Measurements from ENCODE around the gene SMPD4. TPM values are rescaled to one million over a fixed set of nuclear protein-coding genes. Genes with fewer than 3 reads are reported as not detected.
"Not testable (repeated sequence)": the region's sequence is repeated elsewhere in the genome, so short reads cannot be mapped to it uniquely, and the experiment has no call there.

The SMPD4 gene
- total and polyA plus RNA-seq, 2 of the 13 experiments (the other 11 are each of a cell fraction or from before 2014, with no cell fraction given), result 63.2 to 70.5 TPM

DNA sequence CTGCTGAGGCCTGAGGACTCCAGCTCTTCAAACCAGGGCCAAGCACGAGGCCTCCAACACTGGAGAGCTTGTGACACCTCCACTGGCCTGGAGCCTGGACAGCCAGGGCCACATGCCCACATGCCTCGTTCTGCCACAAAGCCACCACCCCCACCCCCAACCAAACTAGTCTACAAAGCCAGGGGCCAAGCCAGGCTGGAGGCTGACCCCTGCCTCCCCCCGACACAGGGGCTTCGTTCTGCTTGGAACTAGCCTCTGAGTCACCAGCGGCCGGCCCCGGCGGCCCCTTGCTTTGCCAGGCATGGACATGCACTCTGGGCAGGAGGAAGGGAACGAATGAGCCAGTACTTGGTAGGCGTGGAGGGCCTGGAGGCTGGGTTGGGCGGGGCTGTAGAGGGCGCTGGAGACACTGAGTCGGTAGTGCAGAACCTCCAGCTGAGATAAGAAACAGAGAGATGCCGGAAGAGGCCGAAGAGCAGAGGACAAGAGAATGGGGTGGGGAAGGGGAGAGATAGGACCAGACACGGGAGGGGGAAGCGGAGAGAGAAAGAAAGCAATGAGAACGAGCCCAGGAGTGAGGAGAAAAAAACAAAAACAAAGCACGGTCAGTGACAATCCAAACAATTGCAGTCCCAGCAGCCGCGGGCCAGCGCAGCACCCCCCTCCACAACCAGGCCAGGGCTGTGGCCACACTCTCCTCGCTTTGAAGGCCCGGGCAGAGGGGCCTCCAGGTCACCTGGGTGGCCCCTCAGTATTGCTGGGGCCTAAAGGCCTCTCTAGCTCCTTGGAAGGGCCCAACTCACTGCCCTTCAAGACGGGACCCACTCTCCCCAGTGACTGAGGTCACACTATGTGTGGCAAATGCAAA, 20.3 kb downstream of the SMPD4 start:
- H3K79me2 ChIP-seq (ENCODE audit: insufficient read depth, low read length); H3K4me2 ChIP-seq (ENCODE audit: low read depth, low read length); H4K20me1 ChIP-seq (ENCODE audit: insufficient read depth, low read length); H3K27ac ChIP-seq (ENCODE audit: extremely low read length, insufficient read depth, low read length); H3K9me3 ChIP-seq (ENCODE audit: low read length); intact Hi-C loops (cut with micrococcal nuclease; ENCODE audit: unreplicated experiment); H3K27me3 ChIP-seq (ENCODE audit: control insufficient read depth in 1 of 2, insufficient read depth in 2 of 2, low read length in 2 of 2); in situ Hi-C loops (cut with HindIII; ENCODE audit: extremely low pct_ligation_motif_present, low pct_unique_long_range_greater_than_20kb); BruUV-seq (replicated peaks); DNase-seq (ENCODE audit: low spot score); H3K4me1 ChIP-seq (ENCODE audit: insufficient read depth, low read length); CTCF ChIA-PET (ENCODE audit: low intra/inter-chr PET ratio, low total read pairs); FAIRE-seq; ATAC-seq; H3K4me3 ChIP-seq (replicated peaks in 1 of 3; ENCODE audit: insufficient read depth in 1 of 3, low read depth in 2 of 3, low read length in 3 of 3); H3K9ac ChIP-seq (ENCODE audit: insufficient read depth, low read depth, low read length); H2AFZ ChIP-seq (ENCODE audit: low read length); POLR2A ChIA-PET: not testable (repeated sequence)
- H3K36me3 ChIP-seq (replicated peaks in 1 of 2; ENCODE audit: control insufficient read depth in 1 of 2, insufficient read depth in 2 of 2, low read length in 2 of 2), result peaks cover 23 to 47% of the 10 kb centered on the region in 2 experiments
- 96% methylated on average over 24 of the region's 25 CpGs for WGBS (ENCODE audit: low lambda C conversion rate)

DNA sequence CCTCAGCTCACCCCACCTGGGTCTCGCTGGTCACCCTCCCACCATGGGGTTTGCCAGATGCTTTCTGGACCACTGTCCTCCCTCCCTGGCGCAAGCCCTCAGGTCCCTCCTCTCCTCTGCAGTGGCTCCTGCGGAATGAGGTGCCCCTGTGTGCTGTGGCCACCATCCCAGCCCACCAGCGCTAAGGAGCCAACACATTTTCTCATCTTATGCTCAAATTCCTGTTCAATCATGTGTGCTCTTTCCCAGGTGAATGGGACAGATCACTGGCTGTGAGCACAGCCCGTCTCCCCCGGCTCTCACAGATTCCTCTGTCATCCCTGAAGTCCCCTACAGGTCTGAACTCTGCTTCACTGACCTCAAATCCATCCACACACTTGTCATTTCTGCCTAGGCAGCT, 21.3 kb downstream of the SMPD4 start:
- no peaks in the 10 kb centered on the region for H4K20me1 ChIP-seq (ENCODE audit: insufficient read depth, low read length)
- H2AFZ ChIP-seq (ENCODE audit: low read length), result no peak overlapping the region
- H3K9me3 ChIP-seq (ENCODE audit: low read length), result no peaks in the 10 kb centered on the region
- no peak overlapping the region for H3K4me2 ChIP-seq (ENCODE audit: low read depth, low read length)
- no peak for FAIRE-seq
- no peaks in the 10 kb centered on the region for H3K27me3 ChIP-seq (ENCODE audit: control insufficient read depth in 1 of 2, insufficient read depth in 2 of 2, low read length in 2 of 2)
- intact Hi-C loops (cut with micrococcal nuclease; ENCODE audit: unreplicated experiment), result no loop called here
- over 99% methylated on average over 5 of the region's 6 CpGs for WGBS (ENCODE audit: low lambda C conversion rate)
- no peak for ATAC-seq
- H3K36me3 ChIP-seq (replicated peaks in 1 of 2; ENCODE audit: control insufficient read depth in 1 of 2, insufficient read depth in 2 of 2, low read length in 2 of 2), result peaks cover 24 to 47% of the 10 kb centered on the region in 2 experiments; a peak in 4 of 5 replicates
- no TSS peak for BruUV-seq (replicated peaks)
- TF ChIP-seq IRX3 (CRISPR knock-in tag; IDR thresholded peaks at IDR 0.05; ENCODE audit: borderline replicate concordance, low read depth) (no peak), HNRNPL (IDR thresholded peaks at IDR 0.05; ENCODE audit: low read depth, low read length) (no peak), ZNF747 (CRISPR knock-in tag; IDR thresholded peaks at IDR 0.05; ENCODE audit: borderline replicate concordance) (no peak), ZNF382 (CRISPR knock-in tag; IDR thresholded peaks at IDR 0.05; ENCODE audit: borderline replicate concordance) (no peak), MBNL3 (CRISPR knock-in tag; conservative IDR thresholded peaks at IDR 0.05) (no peak)
- in situ Hi-C loops (cut with HindIII; ENCODE audit: extremely low pct_ligation_motif_present, low pct_unique_long_range_greater_than_20kb), result no loop called here
- no peak overlapping the region for H3K27ac ChIP-seq (ENCODE audit: extremely low read length, insufficient read depth, low read length)
- CTCF ChIA-PET (ENCODE audit: low intra/inter-chr PET ratio, low total read pairs), result no interaction called here
- H3K9ac ChIP-seq (ENCODE audit: insufficient read depth, low read depth, low read length), result no peak overlapping the region
- H3K4me3 ChIP-seq (replicated peaks in 1 of 3; ENCODE audit: insufficient read depth in 1 of 3, low read depth in 2 of 3, low read length in 3 of 3), result no peak overlapping the region
- POLR2A ChIA-PET, result no interaction called here
- no peak for DNase-seq (ENCODE audit: low spot score)
- H3K4me1 ChIP-seq (ENCODE audit: insufficient read depth, low read length), result no peaks in the 10 kb centered on the region
- no peaks in the 10 kb centered on the region for H3K79me2 ChIP-seq (ENCODE audit: insufficient read depth, low read length)

DNA sequence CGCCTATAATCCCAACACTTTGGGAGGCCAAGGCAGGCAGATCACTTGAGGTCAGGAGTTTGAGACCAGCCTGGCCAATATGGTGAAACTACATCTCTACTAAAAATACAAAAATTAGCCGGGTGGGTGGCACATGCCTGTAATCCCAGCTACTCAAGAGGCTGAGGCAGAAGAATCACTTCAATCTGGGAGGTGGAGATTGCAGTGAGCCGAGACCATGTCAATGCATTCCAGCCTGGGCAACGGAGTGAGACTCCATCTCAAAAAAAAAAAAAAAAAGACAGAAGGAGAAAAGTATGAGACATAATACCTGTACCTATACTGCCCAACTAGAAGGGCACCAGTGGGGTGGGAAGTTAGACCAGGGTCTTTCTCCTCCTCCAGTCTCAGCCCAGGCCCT, 22.0 kb downstream of the SMPD4 start:
- CTCF ChIA-PET (ENCODE audit: low intra/inter-chr PET ratio, low total read pairs); POLR2A ChIA-PET; H3K79me2 ChIP-seq (ENCODE audit: insufficient read depth, low read length); H3K4me2 ChIP-seq (ENCODE audit: low read depth, low read length); H3K27ac ChIP-seq (ENCODE audit: extremely low read length, insufficient read depth, low read length); H3K9ac ChIP-seq (ENCODE audit: insufficient read depth, low read depth, low read length); H2AFZ ChIP-seq (ENCODE audit: low read length); H4K20me1 ChIP-seq (ENCODE audit: insufficient read depth, low read length); H3K27me3 ChIP-seq (ENCODE audit: control insufficient read depth in 1 of 2, insufficient read depth in 2 of 2, low read length in 2 of 2); FAIRE-seq; BruUV-seq (replicated peaks); ATAC-seq; H3K4me3 ChIP-seq (replicated peaks in 1 of 3; ENCODE audit: insufficient read depth in 1 of 3, low read depth in 2 of 3, low read length in 3 of 3); H3K4me1 ChIP-seq (ENCODE audit: insufficient read depth, low read length); H3K9me3 ChIP-seq (ENCODE audit: low read length); DNase-seq (ENCODE audit: low spot score): not testable (repeated sequence)
- in situ Hi-C loops (cut with HindIII; ENCODE audit: extremely low pct_ligation_motif_present, low pct_unique_long_range_greater_than_20kb), result loop anchor here (10.0 kb wide), 1 partner anchor 175 kb away; no protein-coding TSS in a partner anchor
- intact Hi-C loops (cut with micrococcal nuclease; ENCODE audit: unreplicated experiment), result loop anchor here (5.0 kb wide), 1 partner anchor 222 kb away; no protein-coding TSS in a partner anchor
- 94% methylated on average over 4 of the region's 4 CpGs for WGBS (ENCODE audit: low lambda C conversion rate)
- H3K36me3 ChIP-seq (replicated peaks in 1 of 2; ENCODE audit: control insufficient read depth in 1 of 2, insufficient read depth in 2 of 2, low read length in 2 of 2), result peaks cover 18 to 44% of the 10 kb centered on the region in 2 experiments; a peak in 4 of 5 replicates

Data from HepG2 (cell line).